ENCODE data around the gene STYXL2.

STYXL2 gene

DNA sequence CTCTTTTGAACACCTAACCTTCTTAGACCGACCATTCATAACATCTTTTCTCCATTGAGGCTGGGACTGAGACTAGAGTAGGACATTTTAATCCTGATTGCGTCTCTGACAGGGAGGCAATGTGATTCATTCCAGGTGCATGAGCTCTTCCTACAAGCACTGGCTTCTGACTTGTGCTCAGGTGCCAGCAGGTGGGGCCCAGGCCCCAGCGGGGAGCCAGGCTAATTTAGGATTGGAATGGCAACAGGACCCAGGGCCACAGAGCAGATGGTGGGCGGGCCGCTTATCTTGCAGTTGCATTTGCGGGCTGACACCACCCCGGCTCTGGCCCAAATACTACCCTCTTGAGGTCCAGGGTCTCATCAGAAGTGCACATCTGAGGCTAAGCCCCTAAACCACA is 7.8 kb upstream of the STYXL2 start:
- Histone ChIP-seq H3K4me1 (no peaks in the 10 kb centered on the region), H3K4me3 (no peak overlapping the region), H3K27me3 (ENCODE audit: low read depth) (peaks cover 16% of the 10 kb centered on the region; the same call in 1 of the 2 replicates), H3K9me3 (no peaks in the 10 kb centered on the region), H3K36me3 (replicated peaks) (no peaks in the 10 kb centered on the region)
- DNase-seq (ENCODE audit: low spot score in 2 of 2): no peak
- in situ Hi-C loops (cut with MboI; ENCODE audit: low sequenced_read_pairs): no loop called here

GRCh38 chr1:167086768-167087167 is 7.1 kb upstream of the STYXL2 start:
- H3K4me3 ChIP-seq: no peak overlapping the region
- no peaks in the 10 kb centered on the region for H3K4me1 ChIP-seq
- no peak for DNase-seq (ENCODE audit: low spot score in 2 of 2)
- H3K36me3 ChIP-seq (replicated peaks): no peaks in the 10 kb centered on the region
- in situ Hi-C loops (cut with MboI; ENCODE audit: low sequenced_read_pairs): no loop called here
- peaks cover 13% of the 10 kb centered on the region; the same call in 1 of the 2 replicates for H3K27me3 ChIP-seq (ENCODE audit: low read depth)
- H3K9me3 ChIP-seq: no peaks in the 10 kb centered on the region

GRCh38 chr1:167088746-167089417 is 5.0 kb upstream of the STYXL2 start:
- H3K9me3 ChIP-seq: no peaks in the 10 kb centered on the region
- in situ Hi-C loops (cut with MboI; ENCODE audit: low sequenced_read_pairs): no loop called here
- H3K36me3 ChIP-seq (replicated peaks): no peaks in the 10 kb centered on the region
- H3K4me3 ChIP-seq: no peak overlapping the region
- H3K27me3 ChIP-seq (ENCODE audit: low read depth): no peaks in the 10 kb centered on the region
- no peak for DNase-seq (ENCODE audit: low spot score in 2 of 2)
- H3K4me1 ChIP-seq: no peaks in the 10 kb centered on the region

- H3K4me3 ChIP-seq: no peak overlapping the region
- no peaks in the 10 kb centered on the region for H3K27me3 ChIP-seq (ENCODE audit: low read depth)
- no peak for DNase-seq (ENCODE audit: low spot score in 2 of 2)
- in situ Hi-C loops (cut with MboI; ENCODE audit: low sequenced_read_pairs): no loop called here
- no peaks in the 10 kb centered on the region for H3K36me3 ChIP-seq (replicated peaks)
- no peaks in the 10 kb centered on the region for H3K9me3 ChIP-seq
- no peaks in the 10 kb centered on the region for H3K4me1 ChIP-seq
These were observed 3.9 kb upstream of the STYXL2 start for GRCh38 chr1:167089939-167090313.

- no peak within 1 kb of the TSS for H3K4me3 ChIP-seq
- H3K36me3 ChIP-seq (replicated peaks): no peaks in the 10 kb centered on the region
- no peak for DNase-seq (ENCODE audit: low spot score in 2 of 2)
- no peaks in the 10 kb centered on the region for H3K4me1 ChIP-seq
- no peaks in the 10 kb centered on the region for H3K9me3 ChIP-seq
- no peaks in the 10 kb centered on the region for H3K27me3 ChIP-seq (ENCODE audit: low read depth)
- in situ Hi-C loops (cut with MboI; ENCODE audit: low sequenced_read_pairs): no loop called here
These were observed 3.4 kb upstream of the STYXL2 start, which contains the start of gene GPA33 for GRCh38 chr1:167090314-167090942. GPA33 (minus strand) TSS chr1:167090377; CDS start chr1:167090287, 90 bp downstream.

DNA sequence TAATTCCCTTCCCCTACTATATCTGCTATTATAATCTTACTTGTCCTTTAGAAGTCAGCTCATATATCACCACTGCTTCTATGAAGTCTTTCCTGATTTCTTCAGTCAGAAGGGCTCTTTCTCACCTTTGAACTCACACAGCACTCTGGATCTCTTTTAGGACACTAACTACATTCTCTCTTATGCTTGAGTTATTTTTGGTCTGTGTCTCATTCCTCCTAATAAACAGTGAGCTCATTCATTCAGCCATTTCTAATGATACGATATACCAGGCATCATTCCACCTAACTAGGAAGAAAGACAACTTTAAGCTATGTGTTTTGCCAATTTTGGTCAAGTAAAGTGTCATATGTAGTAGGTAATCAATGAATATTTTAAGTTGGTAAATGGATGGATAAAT is 1.2 kb upstream of the STYXL2 start:
- Histone ChIP-seq H3K4me3 (no peak overlapping the region), H3K9me3 (no peaks in the 10 kb centered on the region), H3K27me3 (ENCODE audit: low read depth) (no peaks in the 10 kb centered on the region), H3K4me1 (no peaks in the 10 kb centered on the region), H3K36me3 (replicated peaks) (no peaks in the 10 kb centered on the region)
- in situ Hi-C loops (cut with MboI; ENCODE audit: low sequenced_read_pairs): no loop called here
- no peak for DNase-seq (ENCODE audit: low spot score in 2 of 2)

GRCh38 chr1:167094690-167095089 is 815 bp downstream of the STYXL2 start:
- Histone ChIP-seq H3K27me3 (ENCODE audit: low read depth) (peaks cover 3% of the 10 kb centered on the region; the same call in 1 of the 2 replicates), H3K4me3 (no peak overlapping the region)

DNA sequence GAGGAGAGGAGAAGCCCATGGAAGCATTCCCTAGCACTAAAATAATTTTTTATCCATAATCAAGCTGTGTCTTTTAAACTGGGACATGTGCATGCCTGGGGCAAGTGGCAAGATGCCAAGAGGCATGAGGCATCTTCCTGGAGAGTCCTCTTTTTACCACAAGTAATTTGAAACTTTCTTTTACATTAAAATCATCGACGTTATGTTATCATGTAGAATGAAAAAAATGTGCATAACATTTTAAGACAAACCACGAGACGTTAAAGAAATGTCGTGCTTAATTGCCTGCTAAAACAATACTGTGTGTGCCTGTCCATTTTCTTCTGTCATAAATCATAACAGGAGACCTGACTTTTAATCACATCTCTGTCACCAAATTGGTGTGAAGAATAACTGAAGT is 1.5 kb downstream of the STYXL2 start:
- H3K27me3 ChIP-seq (ENCODE audit: low read depth): peaks cover 3% of the 10 kb centered on the region; the same call in 1 of the 2 replicates
- H3K36me3 ChIP-seq (replicated peaks): no peaks in the 10 kb centered on the region
- no peaks in the 10 kb centered on the region for H3K4me1 ChIP-seq
- in situ Hi-C loops (cut with MboI; ENCODE audit: low sequenced_read_pairs): no loop called here
- no peak overlapping the region for H3K4me3 ChIP-seq
- H3K9me3 ChIP-seq: no peaks in the 10 kb centered on the region
- DNase-seq (ENCODE audit: low spot score in 2 of 2): peak in 1 of 2 experiments; percentile 21

More at GRCh38 chr1:167094690-167095089, 815 bp downstream of the STYXL2 start:
- DNase-seq (ENCODE audit: low spot score in 2 of 2): no peak
- Histone ChIP-seq H3K9me3 (no peaks in the 10 kb centered on the region), H3K36me3 (replicated peaks) (no peaks in the 10 kb centered on the region), H3K4me1 (no peaks in the 10 kb centered on the region)
- in situ Hi-C loops (cut with MboI; ENCODE audit: low sequenced_read_pairs): no loop called here

GRCh38 chr1:167099851-167100250 is 6.0 kb downstream of the STYXL2 start:
- Histone ChIP-seq H3K4me1 (no peaks in the 10 kb centered on the region), H3K36me3 (replicated peaks) (no peaks in the 10 kb centered on the region), H3K4me3 (no peak overlapping the region), H3K27me3 (ENCODE audit: low read depth) (peaks cover 10% of the 10 kb centered on the region), H3K9me3 (no peaks in the 10 kb centered on the region)
- no peak for DNase-seq (ENCODE audit: low spot score in 2 of 2)
- in situ Hi-C loops (cut with MboI; ENCODE audit: low sequenced_read_pairs): no loop called here

DNA sequence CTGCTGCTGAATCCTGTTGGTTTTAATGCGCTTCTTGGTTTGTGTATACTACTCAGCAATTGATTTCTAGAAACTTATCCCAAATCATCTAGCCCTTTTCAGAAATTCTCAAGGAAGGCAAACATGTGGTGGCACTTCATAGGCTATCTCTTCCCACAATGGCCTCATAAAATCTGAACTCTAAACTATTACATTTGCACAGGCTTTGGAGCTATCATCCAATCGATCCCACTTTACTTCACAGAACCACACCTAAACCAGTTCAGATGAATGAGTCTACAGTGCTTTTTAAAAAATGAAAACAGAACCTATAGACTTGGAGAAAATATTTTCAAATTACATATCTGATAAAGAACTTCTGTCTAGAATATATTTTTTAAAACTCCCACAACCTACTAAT is 6.9 kb downstream of the STYXL2 start:
- H3K4me1 ChIP-seq: no peaks in the 10 kb centered on the region
- H3K27me3 ChIP-seq (ENCODE audit: low read depth): peaks cover 12% of the 10 kb centered on the region
- no peaks in the 10 kb centered on the region for H3K36me3 ChIP-seq (replicated peaks)
- no peak for DNase-seq (ENCODE audit: low spot score in 2 of 2)
- no peak overlapping the region for H3K4me3 ChIP-seq
- no peaks in the 10 kb centered on the region for H3K9me3 ChIP-seq
- in situ Hi-C loops (cut with MboI; ENCODE audit: low sequenced_read_pairs): no loop called here

DNA sequence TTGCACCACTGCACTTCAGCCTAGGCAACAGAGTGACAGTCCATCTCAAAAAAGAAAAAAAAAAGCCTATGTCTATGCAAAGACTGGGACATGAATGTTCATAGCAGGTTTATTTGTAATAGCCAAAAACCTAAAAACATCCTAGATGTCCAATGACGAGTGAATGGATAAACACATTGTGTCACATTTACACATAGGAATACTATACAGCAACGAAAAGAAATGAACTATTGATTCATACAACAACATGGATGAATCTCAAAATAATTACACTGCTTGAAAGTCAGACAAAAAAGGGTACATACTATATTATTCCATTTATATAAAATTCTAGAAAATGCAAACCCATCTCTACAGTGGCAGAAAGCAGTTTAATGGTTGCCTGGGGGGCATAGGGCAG is 7.9 kb downstream of the STYXL2 start:
- Histone ChIP-seq H3K36me3 (replicated peaks) (no peaks in the 10 kb centered on the region), H3K4me1 (no peaks in the 10 kb centered on the region), H3K27me3 (ENCODE audit: low read depth) (peaks cover 12% of the 10 kb centered on the region), H3K4me3 (no peak overlapping the region), H3K9me3 (no peaks in the 10 kb centered on the region)
- no peak for DNase-seq (ENCODE audit: low spot score in 2 of 2)
- in situ Hi-C loops (cut with MboI; ENCODE audit: low sequenced_read_pairs): no loop called here

DNA sequence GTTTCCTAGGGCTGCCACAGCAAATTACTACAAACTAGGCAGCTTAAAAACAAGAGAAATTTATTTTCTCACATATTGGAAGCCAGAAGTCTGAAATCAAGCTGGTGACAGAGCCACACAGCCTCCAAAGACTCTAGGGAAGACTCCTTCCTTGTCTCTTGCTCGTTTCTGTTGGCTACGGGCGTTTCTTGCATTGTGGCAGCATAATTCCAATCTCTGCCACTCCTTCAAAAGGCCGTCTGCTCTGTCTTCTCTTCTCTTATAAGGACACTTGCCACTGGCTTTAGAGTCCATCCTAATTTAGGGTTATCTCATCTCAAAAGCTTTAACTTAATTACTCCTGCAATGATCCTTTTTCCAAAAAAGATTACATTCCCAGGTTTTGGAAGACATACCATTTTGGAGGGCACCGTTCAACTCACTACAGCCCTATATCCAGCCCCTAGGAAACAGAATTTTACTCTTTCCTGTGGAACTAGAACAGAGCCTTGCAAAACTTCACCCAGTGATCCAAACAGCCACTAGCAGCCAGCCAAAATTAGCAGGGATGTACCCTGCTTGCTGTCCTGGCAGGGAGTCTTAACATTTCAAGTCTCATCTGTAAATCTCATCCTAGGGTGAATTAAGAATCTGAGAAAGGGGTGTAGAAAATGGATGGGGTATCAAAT is 9.2 kb downstream of the STYXL2 start:
- no peaks in the 10 kb centered on the region for H3K36me3 ChIP-seq (replicated peaks)

GRCh38 chr1:167104256-167104633 is 10.4 kb downstream of the STYXL2 start:
- H3K4me3 ChIP-seq: no peak overlapping the region
- H3K27me3 ChIP-seq (ENCODE audit: low read depth): peaks cover 9% of the 10 kb centered on the region
- no peaks in the 10 kb centered on the region for H3K36me3 ChIP-seq (replicated peaks)
- no peak for DNase-seq (ENCODE audit: low spot score in 2 of 2)
- in situ Hi-C loops (cut with MboI; ENCODE audit: low sequenced_read_pairs): no loop called here
- H3K9me3 ChIP-seq: no peaks in the 10 kb centered on the region
- H3K4me1 ChIP-seq: no peaks in the 10 kb centered on the region

More for the DNA sequence above, 9.2 kb downstream of the STYXL2 start:
- in situ Hi-C loops (cut with MboI; ENCODE audit: low sequenced_read_pairs): no loop called here
- no peaks in the 10 kb centered on the region for H3K9me3 ChIP-seq
- H3K4me3 ChIP-seq: no peak overlapping the region
- no peaks in the 10 kb centered on the region for H3K4me1 ChIP-seq
- H3K27me3 ChIP-seq (ENCODE audit: low read depth): peaks cover 12% of the 10 kb centered on the region
- no peak for DNase-seq (ENCODE audit: low spot score in 2 of 2)
